Measurements from ENCODE around the gene HOXA3. TPM values are rescaled to one million over a fixed set of nuclear protein-coding genes. Genes with fewer than 3 reads are reported as not detected.

HOXA3 gene
- total and polyA plus RNA-seq, 2 of the 13 experiments (the other 11 are each of a cell fraction or from before 2014, with no cell fraction given), result 2.9 to 4.6 TPM

DNA sequence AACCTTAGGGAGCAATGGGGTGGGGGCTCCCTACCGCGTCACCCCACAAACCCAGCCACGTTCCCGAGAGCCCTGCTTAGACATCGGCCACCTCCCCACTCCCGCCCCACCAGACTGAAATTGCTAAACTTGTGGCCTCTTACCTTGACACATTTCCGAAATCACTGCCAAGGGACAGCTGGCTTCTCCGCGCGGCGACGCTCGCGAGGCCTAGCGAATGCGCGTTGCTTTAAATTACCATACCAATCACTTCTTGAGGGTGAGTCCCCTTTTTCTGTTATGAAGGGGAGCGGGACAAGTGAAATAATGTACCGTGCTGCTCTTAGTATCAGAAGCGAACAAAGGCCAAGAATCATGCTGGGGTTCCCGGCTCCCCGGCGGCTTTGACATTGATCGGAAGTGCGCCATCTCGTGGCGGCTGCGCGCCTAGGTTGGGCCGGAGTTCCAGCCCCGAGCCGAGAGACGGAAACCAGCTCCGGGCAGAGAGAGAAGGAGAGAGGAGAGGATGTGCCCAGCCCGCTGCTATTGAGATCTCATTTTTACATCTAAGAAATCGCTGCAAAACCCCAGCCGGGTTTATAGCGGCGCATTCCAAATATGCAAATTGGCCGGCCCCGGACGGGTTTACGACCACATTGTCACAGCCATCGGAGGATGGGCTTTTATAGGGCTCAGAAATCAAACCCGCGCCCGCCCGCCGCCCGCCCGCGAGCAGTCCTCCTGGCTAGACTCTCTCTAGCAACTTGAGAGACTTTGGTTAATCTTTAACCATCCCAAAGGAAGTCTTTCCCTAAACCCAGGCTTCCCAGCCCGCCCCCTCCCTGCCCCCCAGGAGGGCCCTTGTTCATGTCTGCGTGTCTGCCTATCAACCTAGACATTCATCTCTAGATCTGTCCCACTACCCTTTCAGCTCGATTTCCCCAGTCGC, 27.4 kb upstream of the HOXA3 start (continued):
- no peak for TF ChIP-seq NPAS2 (CRISPR knock-in tag; IDR thresholded peaks at IDR 0.05; ENCODE audit: borderline replicate concordance)
- TF ChIP-seq, protein P1, sequence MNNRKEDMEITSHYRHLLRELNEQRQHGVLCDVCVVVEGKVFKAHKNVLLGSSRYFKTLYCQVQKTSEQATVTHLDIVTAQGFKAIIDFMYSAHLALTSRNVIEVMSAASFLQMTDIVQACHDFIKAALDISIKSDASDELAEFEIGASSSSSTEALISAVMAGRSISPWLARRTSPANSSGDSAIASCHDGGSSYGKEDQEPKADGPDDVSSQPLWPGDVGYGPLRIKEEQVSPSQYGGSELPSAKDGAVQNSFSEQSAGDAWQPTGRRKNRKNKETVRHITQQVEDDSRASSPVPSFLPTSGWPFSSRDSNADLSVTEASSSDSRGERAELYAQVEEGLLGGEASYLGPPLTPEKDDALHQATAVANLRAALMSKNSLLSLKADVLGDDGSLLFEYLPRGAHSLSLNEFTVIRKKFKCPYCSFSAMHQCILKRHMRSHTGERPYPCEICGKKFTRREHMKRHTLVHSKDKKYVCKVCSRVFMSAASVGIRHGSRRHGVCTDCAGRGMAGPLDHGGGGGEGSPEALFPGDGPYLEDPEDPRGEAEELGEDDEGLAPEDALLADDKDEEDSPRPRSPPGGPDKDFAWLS (CRISPR knock-in tag; IDR thresholded peaks at IDR 0.05; ENCODE audit: borderline replicate concordance), result no peak
- TF ChIP-seq MTA3 (CRISPR knock-in tag; IDR thresholded peaks at IDR 0.05), result no peak
- no peak; the same call in 1 of the 2 replicates for TF ChIP-seq ELF3 (CRISPR knock-in tag; IDR thresholded peaks at IDR 0.05)
- no peak for TF ChIP-seq FOXM1 (CRISPR knock-in tag; IDR thresholded peaks at IDR 0.05)
- no peak for TF ChIP-seq RFX3 (CRISPR knock-in tag; IDR thresholded peaks at IDR 0.05)
- no peak for TF ChIP-seq ZSCAN9 (CRISPR knock-in tag; IDR thresholded peaks at IDR 0.05; ENCODE audit: borderline replicate concordance)
- TF ChIP-seq ZNF34 (CRISPR knock-in tag; IDR thresholded peaks at IDR 0.05; ENCODE audit: borderline replicate concordance), result no peak
- no peak for TF ChIP-seq SMARCC2 (IDR thresholded peaks at IDR 0.05)
- no peak for TF ChIP-seq ZNF20 (CRISPR knock-in tag; IDR thresholded peaks at IDR 0.05)
- no peak for TF ChIP-seq ZNF709 (CRISPR knock-in tag; IDR thresholded peaks at IDR 0.05)
- no peak for TF ChIP-seq NFYB (CRISPR knock-in tag; IDR thresholded peaks at IDR 0.05)
- no peak for TF ChIP-seq ZFP62 (CRISPR knock-in tag; IDR thresholded peaks at IDR 0.05)
- TF ChIP-seq, protein P2, sequence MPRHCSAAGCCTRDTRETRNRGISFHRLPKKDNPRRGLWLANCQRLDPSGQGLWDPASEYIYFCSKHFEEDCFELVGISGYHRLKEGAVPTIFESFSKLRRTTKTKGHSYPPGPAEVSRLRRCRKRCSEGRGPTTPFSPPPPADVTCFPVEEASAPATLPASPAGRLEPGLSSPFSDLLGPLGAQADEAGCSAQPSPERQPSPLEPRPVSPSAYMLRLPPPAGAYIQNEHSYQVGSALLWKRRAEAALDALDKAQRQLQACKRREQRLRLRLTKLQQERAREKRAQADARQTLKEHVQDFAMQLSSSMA (CRISPR knock-in tag; IDR thresholded peaks at IDR 0.05), result no peak
- TF ChIP-seq, protein P3, sequence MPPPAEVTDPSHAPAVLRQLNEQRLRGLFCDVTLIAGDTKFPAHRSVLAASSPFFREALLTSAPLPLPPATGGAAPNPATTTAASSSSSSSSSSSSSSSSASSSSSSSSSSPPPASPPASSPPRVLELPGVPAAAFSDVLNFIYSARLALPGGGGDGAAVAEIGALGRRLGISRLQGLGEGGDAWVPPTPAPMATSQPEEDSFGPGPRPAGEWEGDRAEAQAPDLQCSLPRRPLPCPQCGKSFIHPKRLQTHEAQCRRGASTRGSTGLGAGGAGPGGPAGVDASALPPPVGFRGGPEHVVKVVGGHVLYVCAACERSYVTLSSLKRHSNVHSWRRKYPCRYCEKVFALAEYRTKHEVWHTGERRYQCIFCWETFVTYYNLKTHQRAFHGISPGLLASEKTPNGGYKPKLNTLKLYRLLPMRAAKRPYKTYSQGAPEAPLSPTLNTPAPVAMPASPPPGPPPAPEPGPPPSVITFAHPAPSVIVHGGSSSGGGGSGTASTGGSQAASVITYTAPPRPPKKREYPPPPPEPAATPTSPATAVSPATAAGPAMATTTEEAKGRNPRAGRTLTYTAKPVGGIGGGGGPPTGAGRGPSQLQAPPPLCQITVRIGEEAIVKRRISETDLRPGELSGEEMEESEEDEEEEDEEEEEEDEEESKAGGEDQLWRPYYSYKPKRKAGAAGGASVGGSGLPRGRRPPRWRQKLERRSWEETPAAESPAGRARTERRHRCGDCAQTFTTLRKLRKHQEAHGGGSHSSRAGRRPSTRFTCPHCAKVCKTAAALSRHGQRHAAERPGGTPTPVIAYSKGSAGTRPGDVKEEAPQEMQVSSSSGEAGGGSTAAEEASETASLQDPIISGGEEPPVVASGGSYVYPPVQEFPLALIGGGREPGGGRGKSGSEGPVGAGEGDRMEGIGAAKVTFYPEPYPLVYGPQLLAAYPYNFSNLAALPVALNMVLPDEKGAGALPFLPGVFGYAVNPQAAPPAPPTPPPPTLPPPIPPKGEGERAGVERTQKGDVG (CRISPR knock-in tag; IDR thresholded peaks at IDR 0.05; ENCODE audit: borderline replicate concordance), result no peak
- TF ChIP-seq, protein P4, sequence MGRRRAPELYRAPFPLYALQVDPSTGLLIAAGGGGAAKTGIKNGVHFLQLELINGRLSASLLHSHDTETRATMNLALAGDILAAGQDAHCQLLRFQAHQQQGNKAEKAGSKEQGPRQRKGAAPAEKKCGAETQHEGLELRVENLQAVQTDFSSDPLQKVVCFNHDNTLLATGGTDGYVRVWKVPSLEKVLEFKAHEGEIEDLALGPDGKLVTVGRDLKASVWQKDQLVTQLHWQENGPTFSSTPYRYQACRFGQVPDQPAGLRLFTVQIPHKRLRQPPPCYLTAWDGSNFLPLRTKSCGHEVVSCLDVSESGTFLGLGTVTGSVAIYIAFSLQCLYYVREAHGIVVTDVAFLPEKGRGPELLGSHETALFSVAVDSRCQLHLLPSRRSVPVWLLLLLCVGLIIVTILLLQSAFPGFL (CRISPR knock-in tag; IDR thresholded peaks at IDR 0.05), result no peak
- no peak for TF ChIP-seq ZNF282 (IDR thresholded peaks at IDR 0.05; ENCODE audit: partially characterized antibody)
- TF ChIP-seq, protein P5, sequence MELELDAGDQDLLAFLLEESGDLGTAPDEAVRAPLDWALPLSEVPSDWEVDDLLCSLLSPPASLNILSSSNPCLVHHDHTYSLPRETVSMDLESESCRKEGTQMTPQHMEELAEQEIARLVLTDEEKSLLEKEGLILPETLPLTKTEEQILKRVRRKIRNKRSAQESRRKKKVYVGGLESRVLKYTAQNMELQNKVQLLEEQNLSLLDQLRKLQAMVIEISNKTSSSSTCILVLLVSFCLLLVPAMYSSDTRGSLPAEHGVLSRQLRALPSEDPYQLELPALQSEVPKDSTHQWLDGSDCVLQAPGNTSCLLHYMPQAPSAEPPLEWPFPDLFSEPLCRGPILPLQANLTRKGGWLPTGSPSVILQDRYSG (CRISPR knock-in tag; IDR thresholded peaks at IDR 0.05), result no peak
- no peak for TF ChIP-seq ATF1 (CRISPR knock-in tag; IDR thresholded peaks at IDR 0.05)
- no peak for TF ChIP-seq NFE2L1 (CRISPR knock-in tag; IDR thresholded peaks at IDR 0.05; ENCODE audit: borderline replicate concordance)
- TF ChIP-seq ZNF205 (CRISPR knock-in tag; IDR thresholded peaks at IDR 0.05), result no peak

Data from HepG2 (cell line).